Karpas-422 (cell line): ENCODE data around the gene CGNL1. TPM values are rescaled to one million over a fixed set of nuclear protein-coding genes. Genes with fewer than 3 reads are reported as not detected.

ENCODE experiments used
- DNase-seq: peaks from one replicate; pipeline ENCODE4 v3.0.0-alpha.2; 2015
- H2AFZ ChIP-seq: fragments of 200-600 bp; sonication (generic); 2 replicates; pipeline ENCODE4 v1.6.1; 2014; ENCODE audit warnings: antibody characterized with exemption, low read length, mixed read lengths
- H3K27ac ChIP-seq: fragments of 200-600 bp; sonication (generic); 2 replicates; pipeline ENCODE4 v1.5.1; 2014; ENCODE audit warnings: mild to moderate bottlenecking, low read length, moderate library complexity
- H3K27me3 ChIP-seq: fragments of 200-600 bp; sonication (generic); 2 replicates; pipeline ENCODE4 v1.6.1; 2014; ENCODE audit warnings: low read length, mixed read lengths
- H3K36me3 ChIP-seq: fragments of 200-600 bp; sonication (generic); 2 replicates; pipeline ENCODE4 v1.6.1; 2014; ENCODE audit warnings: low read length, mixed read lengths; ENCODE audit not compliant: insufficient read depth
- H3K4me1 ChIP-seq: fragments of 200-600 bp; sonication (generic); 2 replicates; pipeline ENCODE4 v1.6.1; 2014; ENCODE audit warnings: mild to moderate bottlenecking, low read length, mixed read lengths
- H3K4me2 ChIP-seq: fragments of 200-600 bp; sonication (generic); 2 replicates; pipeline ENCODE4 v1.6.1; 2014; ENCODE audit warnings: low read length, low read depth, mild to moderate bottlenecking; ENCODE audit not compliant: poor library complexity, severe bottlenecking
- H3K4me3 ChIP-seq: fragments of 200-600 bp; sonication (generic); 2 replicates; pipeline ENCODE4 v1.5.1; 2014; ENCODE audit warnings: mild to moderate bottlenecking, antibody characterized with exemption, low read length, mixed read lengths
- H3K79me2 ChIP-seq: fragments of 200-600 bp; sonication (generic); 2 replicates; pipeline ENCODE4 v1.6.1; 2014; ENCODE audit warnings: mild to moderate bottlenecking, low read length, mixed read lengths
- H3K9ac ChIP-seq: fragments of 200-600 bp; sonication (generic); 2 replicates; pipeline ENCODE4 v1.6.0; 2014; ENCODE audit warnings: low read length
- H3K9me2 ChIP-seq: fragments of 200-600 bp; sonication (generic), shearing (Covaris generic); replicated peaks from 2 replicates; pipeline ENCODE4 v1.6.0; 2014; ENCODE audit warnings: mild to moderate bottlenecking, low read length, moderate library complexity; ENCODE audit not compliant: insufficient read depth
- H3K9me3 ChIP-seq: fragments of 300-700, 200-600 bp; sonication (generic); 2 replicates; pipeline ENCODE4 v1.6.1; 2014; ENCODE audit warnings: low read length, mixed read lengths
- H4K20me1 ChIP-seq: fragments of 200-600 bp; sonication (generic); 2 replicates; pipeline ENCODE4 v1.6.1; 2014; ENCODE audit warnings: mild to moderate bottlenecking, antibody characterized with exemption, low read length, low read depth; ENCODE audit not compliant: insufficient read depth
- total RNA-seq: library from RNA; depleted of rRNA; stranded (reverse); fragments of >200 nt; shearing (Covaris generic); gene quantifications from 2 replicates; pipeline ENCODE4 v1.2.3, GENCODE V29; 2014; ENCODE audit warnings: low replicate concordance

CGNL1 gene
- total RNA-seq, 1 experiment from 2014 or later, result not detected

- H4K20me1 ChIP-seq, result no peaks in the 10 kb centered on the region
- H3K27ac ChIP-seq, result no peak overlapping the region
- H3K36me3 ChIP-seq, result no peaks in the 10 kb centered on the region
- no peaks in the 10 kb centered on the region for H3K27me3 ChIP-seq
- H3K4me3 ChIP-seq, result no peak overlapping the region
- H3K9me3 ChIP-seq, result no peaks in the 10 kb centered on the region
- H3K4me2 ChIP-seq, result no peak overlapping the region
- H3K4me1 ChIP-seq, result no peaks in the 10 kb centered on the region
- no peaks in the 10 kb centered on the region for H3K79me2 ChIP-seq
- no peak overlapping the region for H2AFZ ChIP-seq
- no peak overlapping the region for H3K9ac ChIP-seq
- no peak for DNase-seq
- no peaks in the 10 kb centered on the region for H3K9me2 ChIP-seq
Observed at GRCh38 chr15:57589754-57590153, 213.4 kb downstream of the CGNL1 start.

- H3K36me3 ChIP-seq, result no peaks in the 10 kb centered on the region
- H3K9me3 ChIP-seq, result no peaks in the 10 kb centered on the region
- H3K27me3 ChIP-seq, result no peaks in the 10 kb centered on the region
- H4K20me1 ChIP-seq, result no peaks in the 10 kb centered on the region
- H3K9ac ChIP-seq, result no peak overlapping the region
- H3K27ac ChIP-seq, result no peak overlapping the region
- DNase-seq, result no peak
- no peaks in the 10 kb centered on the region for H3K9me2 ChIP-seq
- H3K79me2 ChIP-seq, result no peaks in the 10 kb centered on the region
- H3K4me3 ChIP-seq, result no peak overlapping the region
- no peak overlapping the region for H3K4me2 ChIP-seq
- H3K4me1 ChIP-seq, result no peaks in the 10 kb centered on the region
- no peak overlapping the region for H2AFZ ChIP-seq
Observed at GRCh38 chr15:57591237-57591821, 215.0 kb downstream of the CGNL1 start.

GRCh38 chr15:57591822-57592367 is 215.6 kb downstream of the CGNL1 start, which contains the start of gene MYZAP:
MYZAP (plus strand) TSS chr15:57591904; CDS start chr15:57592035, 131 bp downstream.
- no peak for DNase-seq
- no peaks in the 10 kb centered on the region for H3K27me3 ChIP-seq
- H3K9me2 ChIP-seq, result no peaks in the 10 kb centered on the region
- H3K79me2 ChIP-seq, result no peaks in the 10 kb centered on the region
- H3K27ac ChIP-seq, result no peak within 1 kb of the TSS
- no peaks in the 10 kb centered on the region for H3K36me3 ChIP-seq
- H4K20me1 ChIP-seq, result no peaks in the 10 kb centered on the region
- H3K4me3 ChIP-seq, result no peak within 1 kb of the TSS
- no peak within 1 kb of the TSS for H2AFZ ChIP-seq
- no peak within 1 kb of the TSS for H3K4me2 ChIP-seq
- H3K9ac ChIP-seq, result no peak within 1 kb of the TSS
- no peaks in the 10 kb centered on the region for H3K9me3 ChIP-seq
- H3K4me1 ChIP-seq, result no peaks in the 10 kb centered on the region

GRCh38 chr15:57592426-57592825 is 216.1 kb downstream of the CGNL1 start:
- no peak for DNase-seq
- Histone ChIP-seq H3K27ac (no peak overlapping the region), H3K4me2 (no peak overlapping the region), H3K4me1 (no peaks in the 10 kb centered on the region), H3K9ac (no peak overlapping the region), H3K27me3 (no peaks in the 10 kb centered on the region), H3K36me3 (no peaks in the 10 kb centered on the region), H2AFZ (no peak overlapping the region), H4K20me1 (no peaks in the 10 kb centered on the region), H3K9me3 (no peaks in the 10 kb centered on the region), H3K79me2 (no peaks in the 10 kb centered on the region), H3K4me3 (no peak overlapping the region), H3K9me2 (no peaks in the 10 kb centered on the region)

GRCh38 chr15:57592836-57593420 is 216.6 kb downstream of the CGNL1 start:
- Histone ChIP-seq H3K27me3 (no peaks in the 10 kb centered on the region), H3K4me3 (no peak overlapping the region), H3K27ac (no peak overlapping the region), H3K4me2 (no peak overlapping the region), H3K4me1 (no peaks in the 10 kb centered on the region), H3K36me3 (no peaks in the 10 kb centered on the region), H4K20me1 (no peaks in the 10 kb centered on the region), H3K9ac (no peak overlapping the region), H3K9me2 (no peaks in the 10 kb centered on the region), H2AFZ (no peak overlapping the region), H3K9me3 (no peaks in the 10 kb centered on the region), H3K79me2 (no peaks in the 10 kb centered on the region)
- DNase-seq, result no peak

GRCh38 chr15:57594479-57594878 is 218.2 kb downstream of the CGNL1 start:
- Histone ChIP-seq H3K27ac (no peak overlapping the region), H3K27me3 (no peaks in the 10 kb centered on the region), H3K36me3 (no peaks in the 10 kb centered on the region), H3K4me3 (no peak overlapping the region), H3K9me2 (no peaks in the 10 kb centered on the region), H3K79me2 (no peaks in the 10 kb centered on the region), H3K4me1 (no peaks in the 10 kb centered on the region), H4K20me1 (no peaks in the 10 kb centered on the region), H3K4me2 (no peak overlapping the region), H2AFZ (no peak overlapping the region), H3K9ac (no peak overlapping the region), H3K9me3 (no peaks in the 10 kb centered on the region)
- no peak for DNase-seq

GRCh38 chr15:57595011-57595866 is 218.9 kb downstream of the CGNL1 start:
- Histone ChIP-seq H4K20me1 (no peaks in the 10 kb centered on the region), H3K79me2 (no peaks in the 10 kb centered on the region), H3K36me3 (no peaks in the 10 kb centered on the region), H3K4me1 (no peaks in the 10 kb centered on the region), H3K9me2 (no peaks in the 10 kb centered on the region), H2AFZ (no peak overlapping the region), H3K4me3 (no peak overlapping the region), H3K9me3 (no peaks in the 10 kb centered on the region), H3K9ac (no peak overlapping the region), H3K27ac (no peak overlapping the region), H3K27me3 (no peaks in the 10 kb centered on the region), H3K4me2 (no peak overlapping the region)
- DNase-seq, result no peak

- Histone ChIP-seq H3K9me2 (no peaks in the 10 kb centered on the region), H3K36me3 (no peaks in the 10 kb centered on the region), H3K27me3 (no peaks in the 10 kb centered on the region), H3K27ac (no peak overlapping the region), H2AFZ (no peak overlapping the region), H3K79me2 (no peaks in the 10 kb centered on the region), H3K4me2 (no peak overlapping the region), H3K9me3 (no peaks in the 10 kb centered on the region), H3K4me3 (no peak overlapping the region), H3K9ac (no peak overlapping the region), H3K4me1 (no peaks in the 10 kb centered on the region), H4K20me1 (no peaks in the 10 kb centered on the region)
- no peak for DNase-seq
Observed at GRCh38 chr15:57596301-57596855, 220.1 kb downstream of the CGNL1 start.
